ENCODE results near the gene C9orf72. TPM values are rescaled to one million over a fixed set of nuclear protein-coding genes. Genes with fewer than 3 reads are reported as not detected.
A peak's percentile ranks its signal among the peaks of the same experiment; 100 is the strongest.

The C9orf72 gene
- total and polyA plus RNA-seq, 2 of the 13 experiments (the other 11 are each of a cell fraction or from before 2014, with no cell fraction given): 3.1 to 5.9 TPM

- ChIA-PET POLR2A (no interaction called here), CTCF (ENCODE audit: low intra/inter-chr PET ratio, low total read pairs) (no interaction called here)
- Histone ChIP-seq H3K9me3 (ENCODE audit: low read length) (no peaks in the 10 kb centered on the region), H3K4me2 (ENCODE audit: low read depth, low read length) (peak overlapping the region; percentile 25), H3K36me3 (replicated peaks in 1 of 2; ENCODE audit: control insufficient read depth in 1 of 2, insufficient read depth in 2 of 2, low read length in 2 of 2) (no peaks in the 10 kb centered on the region), H3K27me3 (ENCODE audit: control insufficient read depth in 1 of 2, insufficient read depth in 2 of 2, low read length in 2 of 2) (no peaks in the 10 kb centered on the region), H3K9ac (ENCODE audit: insufficient read depth, low read depth, low read length) (no peak overlapping the region), H3K4me1 (ENCODE audit: insufficient read depth, low read length) (peaks cover 44% of the 10 kb centered on the region), H4K20me1 (ENCODE audit: insufficient read depth, low read length) (no peaks in the 10 kb centered on the region), H3K79me2 (ENCODE audit: insufficient read depth, low read length) (no peaks in the 10 kb centered on the region), H2AFZ (ENCODE audit: low read length) (no peak overlapping the region), H3K4me3 (replicated peaks in 1 of 3; ENCODE audit: insufficient read depth in 1 of 3, low read depth in 2 of 3, low read length in 3 of 3) (no peak overlapping the region), H3K27ac (ENCODE audit: extremely low read length, insufficient read depth, low read length) (no peak overlapping the region)
- in situ Hi-C loops (cut with HindIII; ENCODE audit: extremely low pct_ligation_motif_present, low pct_unique_long_range_greater_than_20kb) (no loop called here), intact Hi-C loops (cut with micrococcal nuclease; ENCODE audit: unreplicated experiment) (no loop called here)
- WGBS (ENCODE audit: low lambda C conversion rate): 4% methylated on average over 7 of the region's 7 CpGs
- DNase-seq (ENCODE audit: low spot score): peak; percentile 54
- peak; percentile 78 for ATAC-seq
- no TSS peak for BruUV-seq (replicated peaks)
- FAIRE-seq: no peak
- TF ChIP-seq CENPT (CRISPR knock-in tag; IDR thresholded peaks at IDR 0.05; ENCODE audit: low read depth) (no peak), TBL1XR1 (IDR thresholded peaks at IDR 0.05; ENCODE audit: borderline replicate concordance, low read length, partially characterized antibody) (peak; percentile 63), ZNF790 (CRISPR knock-in tag; IDR thresholded peaks at IDR 0.05; ENCODE audit: borderline replicate concordance) (no peak), CREM (IDR thresholded peaks at IDR 0.05) (peak; percentile 24; the same call in 1 of the 2 replicates), CREM (CRISPR knock-in tag; IDR thresholded peaks at IDR 0.05) (no peak), BCL6 (CRISPR knock-in tag; IDR thresholded peaks at IDR 0.05) (peak; percentile 99), HMG20A (CRISPR knock-in tag; IDR thresholded peaks at IDR 0.05; ENCODE audit: borderline replicate concordance) (peak; percentile 27; the same call in 1 of the 2 replicates), KDM5B (CRISPR knock-in tag; IDR thresholded peaks at IDR 0.05; ENCODE audit: borderline replicate concordance) (no peak), FOXA3 (CRISPR knock-in tag; IDR thresholded peaks at IDR 0.05) (peak; percentile 23; the same call in 1 of the 2 replicates), ZSCAN9 (CRISPR knock-in tag; IDR thresholded peaks at IDR 0.05; ENCODE audit: borderline replicate concordance) (no peak), THAP11 (CRISPR knock-in tag; IDR thresholded peaks at IDR 0.05) (no peak), NR2F1 (CRISPR knock-in tag; IDR thresholded peaks at IDR 0.05) (no peak), NCOR1 (IDR thresholded peaks at IDR 0.05; ENCODE audit: borderline replicate concordance, low read length) (peak; percentile 22; the same call in 1 of the 2 replicates), ZNF234 (CRISPR knock-in tag; conservative IDR thresholded peaks at IDR 0.05) (no peak), FOXA1 (IDR thresholded peaks at IDR 0.05) (no peak), FOXA1 (CRISPR knock-in tag; IDR thresholded peaks at IDR 0.05) (no peak), ZNF280B (CRISPR knock-in tag; IDR thresholded peaks at IDR 0.05; ENCODE audit: borderline replicate concordance) (no peak), ZNF143 (CRISPR knock-in tag; IDR thresholded peaks at IDR 0.05) (no peak), MAFG (CRISPR knock-in tag; IDR thresholded peaks at IDR 0.05) (no peak), MEF2D (CRISPR knock-in tag; IDR thresholded peaks at IDR 0.05) (0 out of 2 replicates have a peak, but pooled peaks have one; percentile 19), TEAD3 (CRISPR knock-in tag; optimal IDR thresholded peaks at IDR 0.05; ENCODE audit: borderline replicate concordance) (peak; percentile 40), ELF3 (CRISPR knock-in tag; IDR thresholded peaks at IDR 0.05) (peak; percentile 34; the same call in 1 of the 2 replicates), SAP130 (CRISPR knock-in tag; IDR thresholded peaks at IDR 0.05; ENCODE audit: low read depth) (0 out of 2 replicates have a peak, but pooled peaks have one; percentile 16), RXRB (CRISPR knock-in tag; IDR thresholded peaks at IDR 0.05; ENCODE audit: borderline replicate concordance) (0 out of 2 replicates have a peak, but pooled peaks have one; percentile 11), KAT2B (IDR thresholded peaks at IDR 0.05; ENCODE audit: borderline replicate concordance, low read depth, low read length) (no peak), CEBPB (IDR thresholded peaks at IDR 0.05; ENCODE audit: borderline replicate concordance, low read depth, low read length) (peak; percentile 31; the same call in 1 of the 2 replicates)
Observed at GRCh38 chr9:27537027-27537435, 36.2 kb downstream of the C9orf72 start.

All from HepG2 (cell line).